ENCODE results near the gene NPFF.
A peak's percentile ranks its signal among the peaks of the same experiment; 100 is the strongest.

DNA sequence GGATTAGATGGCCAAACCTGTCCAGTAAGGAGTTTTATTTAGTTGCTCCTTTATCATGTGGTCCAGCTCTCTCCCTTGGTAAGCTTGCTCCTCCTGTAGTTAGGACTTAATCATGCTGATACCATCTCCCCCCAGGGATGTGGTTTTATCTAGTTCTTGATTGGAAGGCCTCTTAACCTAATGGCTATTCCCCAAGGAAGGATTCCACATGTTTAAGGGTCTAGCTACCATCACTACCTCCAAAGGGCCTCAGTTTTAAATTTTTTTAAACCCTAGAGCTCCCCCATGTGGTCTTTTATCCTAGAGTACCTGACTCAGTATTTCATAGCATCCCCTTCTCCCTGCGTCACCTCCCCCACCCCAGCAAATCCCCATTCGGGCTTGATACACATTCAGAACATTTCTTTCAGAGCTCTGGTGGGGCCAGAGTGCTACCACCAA is 30.5 kb downstream of the NPFF start:
- no peak for TF ChIP-seq POLR2A (IDR thresholded peaks at IDR 0.05)
- TF ChIP-seq, protein P1, sequence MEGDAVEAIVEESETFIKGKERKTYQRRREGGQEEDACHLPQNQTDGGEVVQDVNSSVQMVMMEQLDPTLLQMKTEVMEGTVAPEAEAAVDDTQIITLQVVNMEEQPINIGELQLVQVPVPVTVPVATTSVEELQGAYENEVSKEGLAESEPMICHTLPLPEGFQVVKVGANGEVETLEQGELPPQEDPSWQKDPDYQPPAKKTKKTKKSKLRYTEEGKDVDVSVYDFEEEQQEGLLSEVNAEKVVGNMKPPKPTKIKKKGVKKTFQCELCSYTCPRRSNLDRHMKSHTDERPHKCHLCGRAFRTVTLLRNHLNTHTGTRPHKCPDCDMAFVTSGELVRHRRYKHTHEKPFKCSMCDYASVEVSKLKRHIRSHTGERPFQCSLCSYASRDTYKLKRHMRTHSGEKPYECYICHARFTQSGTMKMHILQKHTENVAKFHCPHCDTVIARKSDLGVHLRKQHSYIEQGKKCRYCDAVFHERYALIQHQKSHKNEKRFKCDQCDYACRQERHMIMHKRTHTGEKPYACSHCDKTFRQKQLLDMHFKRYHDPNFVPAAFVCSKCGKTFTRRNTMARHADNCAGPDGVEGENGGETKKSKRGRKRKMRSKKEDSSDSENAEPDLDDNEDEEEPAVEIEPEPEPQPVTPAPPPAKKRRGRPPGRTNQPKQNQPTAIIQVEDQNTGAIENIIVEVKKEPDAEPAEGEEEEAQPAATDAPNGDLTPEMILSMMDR (IDR thresholded peaks at IDR 0.05) = peak in 2 of 6 experiments; percentile 23 to 27

All from esophagus squamous epithelium (tissue), 4 donors.